ENCODE data around the gene SETD2.

SETD2 gene

DNA sequence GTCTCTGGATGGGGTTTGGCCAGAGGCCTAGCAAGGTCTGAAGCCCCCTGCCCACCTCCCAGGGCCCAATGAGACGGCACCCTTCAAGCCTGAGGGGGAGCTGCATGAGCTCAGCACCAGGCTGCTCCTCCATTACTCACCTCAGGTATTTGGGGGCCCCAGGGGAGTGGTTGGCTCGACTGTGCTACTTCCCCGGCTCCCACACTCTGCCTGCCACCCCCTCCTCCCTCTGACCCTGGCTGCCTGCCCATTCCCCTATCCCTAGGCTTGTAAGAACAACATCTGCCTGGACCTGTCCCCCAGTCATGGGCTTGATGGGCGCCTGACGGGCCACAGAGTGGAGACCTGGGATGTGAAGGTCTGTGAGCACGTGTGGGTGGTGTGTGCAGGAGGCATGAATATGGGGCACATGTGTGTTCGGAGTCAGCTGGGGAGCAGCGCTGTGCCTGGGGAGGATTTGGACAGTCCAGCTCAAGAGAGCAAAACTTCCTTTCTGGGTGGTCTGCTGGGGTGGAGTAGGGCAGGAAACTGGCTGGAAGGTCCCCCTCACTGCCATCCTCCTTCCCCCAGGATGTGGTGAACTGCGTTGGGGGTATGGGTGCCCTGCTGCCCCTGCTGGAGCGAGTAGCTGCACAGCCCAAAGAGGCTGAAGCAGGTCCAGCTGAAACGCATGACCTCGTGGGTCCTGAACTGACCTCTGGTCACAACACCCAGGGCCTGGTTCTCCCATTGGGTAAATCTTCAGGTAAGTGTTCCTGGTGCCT, 167.0 kb downstream of the SETD2 start:
- DNase-seq: no peak

DNA sequence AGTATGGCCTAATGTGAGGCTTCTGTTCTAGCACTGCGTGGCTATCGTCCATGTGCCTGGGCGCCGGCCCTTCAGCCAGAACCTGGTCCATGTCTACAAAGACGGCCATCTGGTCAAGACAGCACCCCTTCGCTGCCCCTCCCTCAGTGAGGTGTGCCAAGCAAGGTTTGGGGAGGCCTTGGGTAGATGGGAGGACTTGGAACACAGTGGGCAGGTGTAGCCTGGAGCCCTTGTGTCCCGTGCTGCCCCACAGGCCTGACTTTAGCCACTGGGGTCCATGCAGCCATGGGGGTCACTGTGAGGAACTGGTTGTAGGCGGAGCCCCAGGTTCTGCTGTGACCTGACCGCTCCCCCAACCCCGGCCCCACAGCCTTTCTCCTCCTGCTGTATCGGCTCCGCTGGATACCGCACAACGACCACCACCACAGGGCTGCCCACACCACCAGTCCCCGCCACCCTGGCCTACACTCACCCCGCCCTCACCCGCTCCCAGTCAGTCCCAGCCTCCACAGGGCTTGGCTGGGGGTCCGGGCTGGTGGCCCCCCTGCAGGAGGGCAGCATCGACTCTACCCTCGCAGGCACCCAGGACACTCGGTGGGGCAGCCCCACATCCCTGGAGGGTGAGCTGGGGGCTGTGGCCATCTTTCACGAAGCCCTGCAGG, 167.9 kb downstream of the SETD2 start:
- DNase-seq: no peak

DNA sequence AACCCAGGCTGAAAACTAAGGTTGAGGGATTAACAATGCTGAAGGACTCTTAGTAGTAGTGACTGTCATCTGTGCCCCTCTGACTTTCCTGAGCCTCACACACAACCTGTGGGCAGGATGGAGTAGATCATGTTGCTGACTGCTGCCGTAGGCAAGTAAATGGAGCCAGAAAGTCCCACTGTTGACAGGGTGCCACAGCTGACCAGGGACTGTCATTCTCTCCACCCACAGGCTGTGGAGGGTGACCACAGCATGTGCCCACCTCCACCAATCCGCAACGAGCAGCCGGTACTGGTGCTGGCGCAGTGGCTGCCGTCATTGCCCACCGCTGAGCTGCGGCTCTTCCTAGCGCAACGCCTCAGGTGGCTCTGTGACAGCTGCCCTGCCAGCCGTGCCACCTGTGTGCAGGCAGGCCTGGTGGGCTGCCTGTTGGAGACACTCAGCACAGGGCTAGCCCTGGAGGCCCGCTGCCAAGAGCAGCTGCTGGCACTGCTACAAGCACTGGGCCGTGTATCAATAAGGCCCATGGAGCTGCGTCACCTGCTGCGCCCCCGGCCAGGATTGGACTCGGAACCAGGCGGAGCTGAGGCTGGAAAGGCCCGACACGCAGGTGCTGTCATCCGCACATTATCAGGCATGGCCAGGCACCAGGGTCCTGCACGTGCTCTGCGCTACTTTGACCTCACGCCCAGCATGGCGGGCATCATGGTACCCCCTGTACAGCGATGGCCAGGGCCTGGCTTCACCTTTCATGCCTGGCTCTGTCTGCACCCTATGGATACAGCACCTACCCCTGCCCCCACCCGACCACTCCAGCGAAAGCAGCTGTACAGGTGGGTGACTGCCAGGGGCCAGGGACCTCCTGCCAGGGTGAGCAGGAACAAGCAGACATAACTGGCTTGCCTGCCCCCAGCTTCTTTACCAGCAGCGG, 168.8 kb downstream of the SETD2 start:
- no peak for DNase-seq

DNA sequence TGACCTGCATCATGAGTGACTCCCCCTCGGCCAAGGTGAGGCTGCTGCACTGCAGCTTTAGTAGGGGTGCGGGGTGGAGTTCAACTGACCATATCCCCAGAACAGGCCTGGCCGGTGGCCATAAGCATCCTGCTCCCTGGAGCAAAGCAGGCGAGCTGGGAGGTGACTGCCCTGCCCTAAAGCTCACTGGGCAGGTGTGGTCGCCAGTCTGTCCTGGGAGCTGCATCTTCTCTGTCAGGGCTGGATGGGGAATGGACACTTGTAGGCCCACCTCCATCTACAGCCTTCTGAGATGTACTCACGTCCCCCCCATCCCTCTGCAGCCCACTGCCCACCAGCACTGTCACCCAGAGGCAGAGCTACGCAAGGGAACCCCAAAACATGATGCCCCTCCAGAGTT, 169.9 kb downstream of the SETD2 start:
- DNase-seq: no peak

DNA sequence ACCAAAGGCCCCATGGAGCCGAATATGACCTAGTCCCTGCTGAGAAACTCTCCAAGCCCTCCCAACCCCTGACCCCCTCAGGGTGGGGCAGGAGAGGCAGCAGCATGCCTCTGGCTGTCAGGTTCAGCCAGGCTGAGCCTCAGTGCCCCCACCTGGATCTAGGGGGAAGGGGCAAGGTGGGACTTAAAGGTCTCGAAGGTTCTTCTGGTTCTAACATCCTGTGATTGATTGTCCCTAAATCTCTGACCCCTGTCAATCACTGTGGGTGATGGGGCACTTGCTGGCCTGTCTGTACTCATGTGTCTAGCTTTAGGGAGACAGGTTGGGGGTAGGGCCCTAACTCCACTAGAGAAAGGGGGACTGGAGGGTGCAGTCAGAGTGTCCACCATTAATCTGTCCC, 170.6 kb downstream of the SETD2 start:
- no peak for DNase-seq

DNA sequence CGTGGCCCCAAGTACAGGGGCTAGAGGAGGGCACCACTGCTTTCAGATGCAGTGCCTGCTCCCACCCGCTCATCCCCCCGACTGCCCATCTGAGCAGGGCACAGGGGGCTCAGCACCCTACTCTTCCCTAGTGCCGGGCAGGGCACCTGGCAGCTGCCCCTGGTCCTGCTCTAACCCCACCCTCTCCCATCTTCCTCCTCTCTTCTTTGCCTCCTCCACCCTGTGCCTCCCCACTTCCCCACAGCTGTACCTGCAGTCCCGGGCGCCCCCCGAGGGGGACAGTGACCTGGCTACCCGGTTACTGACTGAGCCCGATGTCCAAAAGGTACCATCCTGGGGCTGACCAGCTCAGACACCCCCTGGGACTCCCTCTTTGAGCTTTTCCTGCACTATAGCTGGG, 171.7 kb downstream of the SETD2 start:
- no peak for DNase-seq

DNA sequence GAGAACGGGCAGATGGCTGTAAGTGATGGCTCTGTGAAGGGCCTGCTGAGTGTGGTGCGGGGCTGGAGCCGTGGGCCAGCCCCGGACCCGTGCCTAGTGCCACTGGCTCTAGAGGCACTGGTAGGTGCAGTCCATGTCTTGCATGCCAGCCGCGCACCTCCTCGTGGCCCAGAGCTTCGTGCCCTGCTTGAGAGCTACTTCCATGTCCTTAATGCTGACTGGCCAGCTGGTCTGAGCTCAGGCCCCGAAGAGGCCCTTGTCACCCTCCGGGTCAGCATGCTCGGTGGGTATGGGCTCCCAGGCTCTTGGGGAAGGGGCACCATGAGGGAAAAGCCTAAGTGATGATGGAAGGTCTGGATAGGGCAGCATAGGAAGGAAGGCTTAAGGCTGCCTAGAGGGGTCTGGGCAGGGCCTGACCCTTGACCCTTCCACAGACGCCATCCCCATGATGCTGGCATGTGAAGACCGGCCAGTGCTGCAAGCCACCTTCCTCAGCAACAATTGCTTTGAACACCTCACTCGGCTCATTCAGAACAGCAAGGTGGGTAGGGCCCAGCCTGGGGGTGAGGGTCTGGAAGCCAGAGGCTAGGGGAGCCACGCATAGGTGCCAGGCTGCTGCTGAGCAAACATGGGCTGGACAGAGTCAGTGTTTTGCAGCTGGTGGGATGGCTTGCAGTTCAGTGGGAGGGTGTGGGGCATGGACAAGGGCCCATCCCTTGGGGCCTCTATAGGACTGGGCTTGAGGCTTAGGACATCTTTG, 172.3 kb downstream of the SETD2 start:
- DNase-seq: no peak

DNA sequence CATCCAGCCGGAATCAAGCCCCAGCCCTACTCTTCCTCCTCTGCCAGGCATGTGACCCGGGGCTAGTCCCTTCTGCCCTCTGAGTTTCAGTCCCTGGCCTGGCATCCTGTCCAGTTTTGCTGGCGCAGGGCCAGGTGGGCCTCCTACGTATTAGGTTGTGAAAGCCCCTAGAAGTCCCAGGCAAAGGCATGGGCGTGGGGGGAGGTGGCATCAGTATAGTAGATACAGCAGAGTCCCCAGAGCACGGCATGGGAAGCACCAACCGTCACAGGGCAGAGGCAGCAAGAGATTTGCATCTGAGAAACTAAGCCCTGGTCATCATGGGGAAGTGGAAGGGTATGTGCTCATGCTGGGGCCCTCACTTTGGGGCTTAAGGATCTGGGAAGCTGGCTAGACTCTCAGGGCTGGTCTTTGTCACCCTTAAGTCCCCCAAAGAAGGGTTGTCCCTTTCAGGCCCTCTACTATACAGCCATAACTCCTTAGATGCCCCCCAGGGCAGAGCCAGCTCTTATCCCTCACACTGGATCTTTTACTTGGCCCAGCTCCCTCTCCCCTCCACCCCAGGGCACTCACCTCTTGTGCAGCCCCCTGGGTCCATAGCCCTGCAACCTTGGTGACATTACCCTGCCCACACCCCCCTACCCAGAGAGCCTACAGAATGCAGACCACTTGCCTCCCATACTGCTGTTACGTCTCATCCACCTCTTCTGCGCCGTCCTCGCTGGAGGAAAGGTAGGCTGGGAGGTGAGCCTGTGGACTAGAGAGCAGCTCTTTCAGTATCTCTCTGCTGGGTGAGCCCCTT, 173.1 kb downstream of the SETD2 start:
- DNase-seq: peak; percentile 37

DNA sequence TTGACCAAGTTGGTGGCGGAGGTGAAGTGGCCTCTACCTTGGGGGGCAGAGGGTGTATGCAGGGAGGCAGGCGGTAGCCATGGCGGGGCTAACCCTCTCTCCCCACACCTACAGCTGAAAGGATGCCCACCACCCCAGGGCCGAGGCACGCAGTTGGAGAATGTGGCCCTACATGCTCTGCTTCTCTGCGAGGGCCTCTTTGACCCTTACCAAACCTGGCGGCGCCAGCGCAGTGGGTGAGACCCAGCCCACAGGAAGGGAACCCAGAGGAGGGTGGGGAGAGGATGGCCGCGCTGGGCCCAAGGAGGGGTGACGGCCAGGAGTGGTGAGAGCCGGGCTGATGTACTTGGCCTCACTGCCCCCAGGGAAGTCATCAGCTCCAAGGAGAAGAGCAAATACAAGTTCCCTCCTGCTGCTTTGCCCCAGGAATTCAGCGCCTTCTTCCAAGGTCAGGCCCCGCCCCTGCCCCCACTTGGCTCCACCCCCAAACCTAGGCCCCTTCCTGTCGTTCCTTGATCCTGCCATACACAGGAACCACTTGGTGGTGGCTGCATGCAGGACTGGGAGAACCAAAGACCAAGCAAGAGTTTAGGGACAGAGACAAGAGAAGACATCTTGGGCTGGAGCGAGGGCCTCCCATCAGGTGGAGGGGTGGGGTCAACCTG, 174.6 kb downstream of the SETD2 start:
- peak; percentile 40 for DNase-seq

DNA sequence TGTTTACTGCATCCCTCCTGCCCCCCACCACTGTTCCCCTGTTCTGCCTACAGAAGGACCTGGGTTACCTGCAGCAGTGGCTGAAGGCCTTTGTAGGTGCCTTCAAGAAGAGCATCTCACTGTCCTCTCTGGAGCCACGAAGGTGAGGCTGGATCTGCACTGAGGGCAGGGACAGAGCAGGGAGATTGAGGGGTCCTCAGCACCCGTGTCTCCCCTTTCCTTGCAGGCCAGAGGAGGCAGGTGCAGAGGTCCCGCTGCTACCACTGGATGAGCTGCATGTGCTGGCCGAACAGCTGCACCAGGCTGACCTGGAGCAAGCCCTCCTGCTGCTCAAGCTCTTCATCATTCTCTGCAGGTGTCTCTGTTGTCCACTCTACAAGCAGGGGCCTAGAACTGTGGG, 175.3 kb downstream of the SETD2 start:
- DNase-seq: no peak

DNA sequence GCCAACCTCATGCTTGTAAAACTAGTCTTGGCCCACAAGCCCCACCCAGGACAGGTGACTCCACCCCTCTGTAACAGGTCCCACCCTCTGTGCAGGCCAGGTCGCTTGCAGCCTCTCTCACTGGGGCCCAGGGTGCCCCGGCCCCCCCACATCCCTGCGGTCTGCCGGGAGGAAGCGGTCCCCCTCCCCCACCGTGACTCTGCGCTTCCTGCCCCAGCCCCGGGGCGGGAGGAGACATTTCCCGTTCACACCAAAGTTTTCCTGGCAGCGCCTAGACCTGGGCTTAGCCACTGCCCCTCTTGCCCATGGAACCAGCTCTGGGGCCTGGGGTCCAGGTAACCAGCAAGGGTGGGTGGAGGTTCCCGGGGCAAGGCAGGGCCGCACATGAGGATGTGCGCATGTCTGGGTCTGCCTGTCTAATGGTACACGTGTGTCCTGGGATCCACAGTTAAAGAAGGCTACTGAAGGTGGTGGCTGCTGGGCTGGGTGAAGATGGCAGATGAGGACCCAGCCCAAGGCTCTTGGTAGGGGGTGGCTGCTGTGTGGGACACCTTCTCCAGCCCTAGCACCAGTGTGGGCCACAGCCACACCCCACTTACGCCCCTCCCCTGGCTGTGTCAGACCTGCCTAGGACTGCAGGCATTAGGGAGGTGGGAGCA, 176.0 kb downstream of the SETD2 start:
- peak; percentile 97 for DNase-seq

DNA sequence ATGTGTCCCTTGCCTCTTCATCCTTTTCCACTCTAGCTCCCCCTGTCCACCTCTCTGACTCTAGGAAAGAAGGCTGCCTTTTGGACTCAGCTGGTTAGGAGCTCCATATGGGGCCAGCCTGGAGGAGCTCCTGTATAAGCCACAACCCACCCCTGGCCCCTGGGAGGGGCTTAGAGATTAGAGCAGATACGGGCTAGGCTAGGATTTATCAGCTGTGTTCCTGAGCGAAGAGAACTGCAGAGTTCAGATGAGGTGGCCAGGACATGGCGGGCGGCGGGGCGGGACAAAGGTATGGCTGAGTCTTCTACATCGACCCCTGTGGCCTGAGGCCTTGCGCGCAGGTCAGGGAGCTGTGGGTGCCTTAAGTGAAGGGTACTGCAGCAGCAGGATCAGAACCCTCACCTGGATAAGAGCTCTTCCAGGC, 176.6 kb downstream of the SETD2 start:
- peak; percentile 92 for DNase-seq

DNA sequence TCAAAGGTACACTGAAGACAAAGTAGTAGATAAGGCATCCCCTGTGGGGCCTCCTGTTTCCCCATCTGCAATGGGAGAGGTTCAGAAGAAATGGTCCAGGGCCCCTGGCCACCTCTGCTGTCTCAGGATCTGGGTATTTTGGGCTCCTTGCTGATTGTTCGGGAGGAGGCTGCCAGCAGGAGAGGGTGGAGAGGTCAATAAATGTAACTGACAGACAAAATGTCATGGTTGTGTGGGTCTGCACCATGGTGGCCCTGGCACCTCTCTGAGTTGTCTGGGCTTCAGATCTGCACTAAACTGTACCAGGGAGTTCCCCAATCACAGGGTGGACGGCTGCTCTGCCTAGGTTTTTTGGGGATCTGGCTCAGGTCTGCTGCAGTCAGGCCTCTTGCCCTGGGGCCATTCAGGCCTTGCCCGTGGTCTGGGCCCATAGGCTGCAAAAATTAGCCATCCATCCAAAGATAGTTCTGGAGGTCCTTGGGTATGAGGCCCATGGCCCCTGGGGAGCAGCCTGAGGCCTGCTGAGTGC, 177.1 kb downstream of the SETD2 start:
- DNase-seq: no peak

DNA sequence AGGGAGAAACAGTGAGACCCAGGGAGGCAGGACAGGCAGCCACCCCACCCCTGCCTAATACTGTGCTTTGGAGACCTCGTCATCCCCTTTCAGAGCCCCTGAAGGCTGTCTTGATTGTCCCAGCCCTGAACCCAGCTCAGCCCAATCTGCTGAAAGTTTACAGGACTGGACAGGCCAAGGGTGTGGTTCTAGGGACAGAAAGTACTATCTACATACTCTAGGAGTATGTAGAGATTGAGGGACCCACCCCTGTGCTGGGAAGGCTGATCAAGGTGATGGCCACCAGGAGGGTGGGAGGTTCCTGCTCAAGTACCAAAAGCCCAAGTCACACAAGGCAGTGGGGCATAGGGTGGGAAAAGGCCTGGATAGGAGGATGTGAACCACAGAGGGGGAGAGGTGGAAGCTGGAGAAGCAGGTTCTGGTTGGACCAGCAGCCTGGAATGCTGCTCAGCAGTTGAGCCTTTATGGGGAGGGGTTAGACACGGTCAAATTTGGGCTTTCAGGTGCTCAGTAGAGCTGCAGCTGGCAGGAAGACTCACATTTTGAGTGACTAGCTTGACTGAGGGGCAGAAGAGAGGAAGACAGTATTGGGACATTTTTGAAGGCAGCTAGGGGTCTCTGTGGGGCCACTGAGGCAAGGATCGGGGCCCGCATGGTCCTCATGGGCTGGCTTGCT, 177.7 kb downstream of the SETD2 start:
- DNase-seq: no peak

DNA sequence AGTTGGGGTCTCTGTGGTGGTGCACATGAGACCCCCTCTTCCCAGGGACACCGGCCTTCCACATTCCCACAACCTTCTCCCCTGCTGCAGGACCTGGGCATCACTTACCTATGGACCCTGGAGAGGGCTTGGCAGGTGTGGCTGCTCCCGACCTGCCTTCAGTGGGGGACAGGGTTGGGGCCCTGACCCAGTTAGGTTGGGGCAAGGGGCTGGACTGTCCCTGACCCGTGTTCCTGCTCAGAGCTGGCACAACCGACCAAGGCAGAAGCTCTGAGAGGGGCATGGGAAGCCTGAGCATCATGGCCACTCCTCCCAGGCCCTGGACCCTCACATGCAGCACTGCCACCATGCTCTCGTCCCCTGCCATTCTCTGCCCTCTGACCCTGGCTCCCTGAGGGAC, 178.3 kb downstream of the SETD2 start:
- no peak for DNase-seq

DNA sequence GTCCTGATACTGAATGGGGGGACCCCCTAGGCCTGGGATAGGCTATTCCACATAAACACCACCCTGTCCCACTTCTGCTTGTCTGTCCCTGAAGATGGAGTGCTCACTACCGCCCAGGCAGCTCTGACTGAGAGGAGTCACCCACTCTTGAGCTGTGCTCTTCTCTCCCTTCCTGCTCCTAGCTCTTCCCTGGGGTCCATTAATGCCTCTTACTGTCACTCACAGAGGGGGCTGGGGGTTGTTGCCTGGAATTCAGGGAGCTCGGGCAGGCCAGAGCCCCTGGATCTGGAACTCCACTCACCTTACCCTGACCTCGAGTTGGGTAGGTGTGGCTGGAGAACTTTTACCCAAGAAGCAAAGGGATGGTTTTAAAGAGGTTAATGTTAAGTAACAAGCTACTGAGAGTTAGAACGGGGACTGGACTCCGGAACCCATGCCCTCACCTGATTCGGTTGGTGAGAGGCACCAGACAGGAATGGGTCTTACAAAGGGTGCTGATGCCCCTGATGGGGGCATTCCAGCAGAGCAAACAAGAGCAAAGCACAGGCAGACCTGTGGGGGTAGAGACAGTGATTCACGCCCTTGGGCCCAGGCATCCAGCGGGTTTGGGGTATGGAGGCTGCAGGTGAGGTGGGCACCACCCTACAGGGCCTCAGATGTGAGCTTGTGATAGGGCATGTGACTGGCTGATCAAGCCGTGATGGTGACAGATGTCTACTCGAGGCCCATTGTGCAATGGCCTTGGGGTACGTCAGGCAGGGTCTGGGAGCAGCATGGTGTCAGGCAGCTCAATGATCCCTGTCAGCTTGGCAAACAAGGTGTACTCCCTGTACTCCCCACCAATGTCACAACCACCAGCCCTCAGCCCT, 179.1 kb downstream of the SETD2 start:
- DNase-seq: peak; percentile 39

DNA sequence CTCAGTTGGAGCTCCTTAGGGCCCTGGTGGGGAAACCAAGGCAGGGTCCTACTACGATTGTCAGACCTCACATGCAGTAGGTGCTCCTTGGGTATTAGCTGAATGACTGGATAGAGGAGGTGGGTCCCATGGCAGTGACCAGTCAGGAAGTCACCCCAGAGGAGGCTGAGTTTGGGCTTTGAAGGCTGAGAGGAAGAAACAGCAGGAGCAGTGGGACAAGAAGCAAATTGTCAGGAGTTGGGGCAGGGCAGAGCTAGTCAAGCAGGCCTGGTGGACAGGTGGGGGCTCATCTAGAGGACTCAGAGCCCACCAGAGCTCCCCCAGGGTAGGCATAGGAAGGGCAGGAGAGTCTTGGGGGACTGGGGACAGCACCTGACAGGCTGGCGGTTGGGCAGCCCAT, 181.4 kb downstream of the SETD2 start:
- DNase-seq: no peak

DNA sequence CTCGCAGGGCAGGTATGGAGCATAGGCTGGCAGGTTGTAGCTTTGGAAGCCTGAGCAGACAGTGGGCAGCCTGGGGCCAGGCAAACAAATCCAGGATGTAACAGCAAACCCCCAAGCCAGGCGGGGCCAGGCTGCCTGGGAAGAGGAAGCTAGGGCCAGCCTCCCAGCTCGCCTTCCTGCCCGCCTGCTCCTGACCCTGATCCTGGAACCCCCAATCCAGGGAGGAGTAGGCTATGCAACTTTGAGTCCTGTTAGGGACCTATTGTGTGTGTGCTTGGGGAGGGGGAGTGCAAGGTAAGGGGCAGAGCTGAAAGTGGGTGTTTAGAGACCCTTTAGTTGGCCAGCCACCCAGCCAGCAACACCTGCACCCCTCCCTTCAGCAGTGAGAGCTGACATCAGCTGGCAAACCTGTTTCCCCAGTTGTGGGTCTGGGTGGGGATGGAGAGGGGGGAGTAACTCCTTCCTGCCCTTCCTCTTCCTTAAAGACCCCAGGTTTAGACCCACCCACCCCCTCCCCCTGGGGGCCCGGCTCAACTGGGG, 181.9 kb downstream of the SETD2 start:
- DNase-seq: no peak

Measured in hematopoietic multipotent progenitor cell treated with erythropoietin and hydrocortisone succinate and interleukin-3 and kit ligand, for 4 days (in vitro differentiated cells).